Endothelial cell of umbilical vein (primary cell): ENCODE results near the gene LACTB. TPM values are rescaled to one million over a fixed set of nuclear protein-coding genes. Genes with fewer than 3 reads are reported as not detected.

Experiments used
- BruUV-seq: library from RNA; stranded (reverse); fragments of 400-500 nt; replicated peaks from 2 replicates; lab custom pipeline; 2021; lab: Mats Ljungman, UMichigan
- CTCF ChIA-PET: fragments of 300-600, 350-600 bp; sonication (Branson Sonifier 250); formaldehyde crosslinking; loops from one replicate; lab custom pipeline; 2021; ENCODE audit warnings: antibody characterized with exemption, inconsistent platforms; lab: Charles Lee
- POLR2A ChIA-PET: fragments of 300-600, 350-600 bp; sonication (Branson Sonifier 250); formaldehyde crosslinking; loops from one replicate; lab custom pipeline; 2021; ENCODE audit warnings: antibody characterized with exemption, inconsistent platforms; lab: Charles Lee
- DNase-seq: peaks from one replicate; pipeline ENCODE4 v3.0.0-alpha.2; 2011; ENCODE audit warnings: low read depth, low spot score
- FAIRE-seq: peaks from 2 replicates; lab custom pipeline; 2011; peaks lifted over from hg19 to GRCh38; lab: Jason Lieb, UNC
- H2AFZ ChIP-seq: 2 replicates; pipeline ENCODE4 v1.6.0; 2012; ENCODE audit warnings: low read depth, low read length, control low read depth, inconsistent platforms
- H3K27ac ChIP-seq: 2 replicates; pipeline ENCODE4 v1.5.1; 2011; ENCODE audit warnings: low read depth, mild to moderate bottlenecking, control low read depth, low read length, moderate library complexity; ENCODE audit not compliant: insufficient read depth
- H3K27me3 ChIP-seq, 2 experiments: 2 replicates each; pipeline versions ENCODE4 v1.6.0 to v1.6.1; 2011; ENCODE audit warnings: low read length in 2 of 2, mixed read lengths in 1 of 2; ENCODE audit not compliant: control insufficient read depth in 2 of 2, insufficient read depth in 2 of 2
- H3K36me3 ChIP-seq, 2 experiments: 2 replicates in 1 of 2; 3 replicates in 1 of 2; pipeline ENCODE4 v1.5.1; 2011; ENCODE audit warnings: low read length in 2 of 2, mild to moderate bottlenecking in 1 of 2, moderate library complexity in 1 of 2; ENCODE audit not compliant: control insufficient read depth in 2 of 2, insufficient read depth in 2 of 2; ENCODE audit errors: extremely low read depth in 1 of 2
- H3K4me1 ChIP-seq: 3 replicates; pipeline ENCODE4 v1.5.1; 2011; ENCODE audit warnings: mild to moderate bottlenecking, low read length; ENCODE audit not compliant: control insufficient read depth, insufficient read depth; ENCODE audit errors: extremely low read depth
- H3K4me2 ChIP-seq: 2 replicates; pipeline ENCODE4 v1.6.1; 2011; ENCODE audit warnings: low read length, control low read depth, mixed read lengths; ENCODE audit not compliant: insufficient read depth
- H3K4me3 ChIP-seq, 3 experiments: fragments of 200-600 bp in 1 of 3; sonication (generic), shearing (Covaris generic) in 1 of 3; replicated peaks in 1 of 3; 2 replicates each; pipeline ENCODE4 v1.5.1; 2011 to 2016; ENCODE audit warnings: control low read depth in 3 of 3, low read length in 3 of 3, mild to moderate bottlenecking in 2 of 3, inconsistent platforms in 1 of 3, low read depth in 1 of 3, moderate library complexity in 1 of 3; ENCODE audit not compliant: insufficient read depth in 1 of 3
- H3K79me2 ChIP-seq: 2 replicates; pipeline ENCODE4 v1.6.0; 2012; ENCODE audit warnings: low read length, inconsistent platforms; ENCODE audit not compliant: control insufficient read depth, insufficient read depth
- H3K9ac ChIP-seq: replicated peaks from 2 replicates; pipeline ENCODE3; 2011; ENCODE audit warnings: low read length, control low read depth; ENCODE audit not compliant: insufficient read depth; ENCODE audit errors: extremely low read depth
- H3K9me1 ChIP-seq: replicated peaks from 3 replicates; pipeline ENCODE4 v1.6.0; 2011; ENCODE audit warnings: mild to moderate bottlenecking, low read length; ENCODE audit not compliant: control insufficient read depth, insufficient read depth; ENCODE audit errors: extremely low read depth
- H3K9me3 ChIP-seq: replicated peaks from 2 replicates; pipeline ENCODE4 v1.5.1; 2012; ENCODE audit warnings: low read length, inconsistent platforms; ENCODE audit not compliant: control insufficient read depth, insufficient read depth
- H4K20me1 ChIP-seq: replicated peaks from 2 replicates; pipeline ENCODE3; 2011; ENCODE audit warnings: mild to moderate bottlenecking, low read length; ENCODE audit not compliant: control insufficient read depth, insufficient read depth; ENCODE audit errors: extremely low read depth
- EZH2 ChIP-seq: IDR thresholded peaks from 2 replicates; pipeline ENCODE4 v1.6.1; 2012; ENCODE audit warnings: borderline replicate concordance, low read depth, mild to moderate bottlenecking, moderate library complexity, low read length, inconsistent platforms; ENCODE audit not compliant: severe bottlenecking
- FOS ChIP-seq: IDR thresholded peaks from 2 replicates; pipeline ENCODE4 v1.6.1; 2011; ENCODE audit warnings: mild to moderate bottlenecking, low read length, moderate library complexity, borderline replicate concordance; ENCODE audit not compliant: insufficient read depth
- GATA2 ChIP-seq: IDR thresholded peaks from 2 replicates; pipeline ENCODE4 v1.7.0; 2011; ENCODE audit warnings: low read depth, mild to moderate bottlenecking, moderate library complexity, mixed read lengths, low read length; ENCODE audit not compliant: insufficient read length, insufficient read depth
- JUN ChIP-seq: IDR thresholded peaks from 2 replicates; pipeline ENCODE4 v1.6.1; 2011; ENCODE audit warnings: borderline replicate concordance, low read depth; ENCODE audit not compliant: insufficient read length, insufficient read depth
- MYC ChIP-seq: IDR thresholded peaks from one replicate; pipeline ENCODE4 v1.6.1; 2011; ENCODE audit warnings: mild to moderate bottlenecking, low read depth, low read length
- POLR2A ChIP-seq: IDR thresholded peaks from 2 replicates; pipeline ENCODE4 v1.6.1; 2012; ENCODE audit warnings: low read depth, mild to moderate bottlenecking, control low read depth, low read length
- POLR2AphosphoS5 ChIP-seq: IDR thresholded peaks from 2 replicates; pipeline ENCODE4 v1.6.1; 2012; ENCODE audit warnings: low read depth, mild to moderate bottlenecking, control low read depth, low read length, moderate library complexity; ENCODE audit not compliant: insufficient read depth
- dilution Hi-C: fragments of 300-500 bp; cut with MboI; formaldehyde crosslinking; loops from one replicate; pipeline ENCODE4 v1.15.0; 2019; ENCODE audit warnings: low sequenced_read_pairs; ENCODE audit not compliant: extremely low pct_ligation_motif_present
- intact Hi-C: fragments of 100-400 bp; cut with micrococcal nuclease; formaldehyde crosslinking; loops from one replicate; pipeline ENCODE4 v1.10.0; 2022
- polyA plus RNA-seq, 4 experiments: library from polyadenylated mRNA; depleted of rRNA in 3 of 4; stranded (reverse) in 3 of 4; unstranded in 1 of 4; fragments of >200 nt; gene quantifications; 2 replicates each; pipeline versions ENCODE4 v1.2.1 to v1.2.3, GENCODE V29; 2011 to 2012; ENCODE audit warnings: missing spikeins in 1 of 4
- total RNA-seq: library from RNA; stranded (reverse); gene quantifications from 2 replicates; pipeline ENCODE4 v1.2.3, GENCODE V29; 2021
- TF ChIP-seq, protein P1 (sequence below), 2 donors: IDR thresholded peaks; 1 replicate in 1 of 2; 2 replicates in 1 of 2; pipeline ENCODE4 v1.5.1; 2011; ENCODE audit warnings: low read length in 2 of 2, mild to moderate bottlenecking in 2 of 2, moderate library complexity in 2 of 2, control low read depth in 1 of 2, inconsistent platforms in 1 of 2, low read depth in 1 of 2; ENCODE audit not compliant: insufficient read depth in 1 of 2; ENCODE audit errors: extremely low read depth in 1 of 2
- TF ChIP-seq, protein P2 (sequence below): IDR thresholded peaks from 2 replicates; pipeline ENCODE4 v1.6.1; 2011; ENCODE audit not compliant: insufficient read depth, insufficient read length

LACTB gene
- total and polyA plus RNA-seq, 2 donors (not counting 3 experiments of a cell fraction or from before 2014, with no cell fraction given), result 14.0 to 26.1 TPM

DNA sequence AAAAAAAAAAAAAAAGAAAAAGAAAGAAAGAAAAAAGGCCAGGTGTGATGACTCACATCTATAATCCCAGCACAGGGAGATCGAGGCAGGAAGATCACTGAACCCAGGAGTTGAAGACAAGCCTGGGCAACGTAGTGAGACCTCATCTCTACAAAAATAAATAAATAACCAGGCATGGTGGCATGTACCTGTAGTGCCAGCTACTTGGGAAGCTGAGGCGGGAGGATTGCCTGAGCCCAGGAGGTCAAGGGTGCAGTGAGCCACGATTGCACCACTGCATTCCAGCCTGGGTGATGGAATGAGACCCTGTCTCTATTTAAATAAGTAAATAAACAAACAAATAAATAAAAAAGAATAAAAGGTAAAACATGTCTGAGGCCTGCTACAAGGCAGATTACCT, 39.3 kb upstream of the LACTB start:
- FAIRE-seq, result no peak
- ChIA-PET POLR2A (no interaction called here), CTCF (no interaction called here)
- no peaks in the 10 kb centered on the region for H3K27me3 ChIP-seq
- H3K27ac ChIP-seq, result no peak overlapping the region
- H3K4me1 ChIP-seq, result no peaks in the 10 kb centered on the region
- intact Hi-C loops, result no loop called here
- dilution Hi-C loops, result no loop called here
- H3K79me2 ChIP-seq, result no peaks in the 10 kb centered on the region
- no peaks in the 10 kb centered on the region for H3K36me3 ChIP-seq
- H3K4me3 ChIP-seq, result no peak overlapping the region
- no TSS peak for BruUV-seq
- H3K4me2 ChIP-seq, result no peak overlapping the region
- DNase-seq, result no peak
- H3K9me3 ChIP-seq, result no peaks in the 10 kb centered on the region
- no peak overlapping the region for H2AFZ ChIP-seq
- TF ChIP-seq FOS, result no peak
- TF ChIP-seq MYC, result no peak
- no peak for TF ChIP-seq POLR2AphosphoS5
- TF ChIP-seq GATA2, result no peak
- TF ChIP-seq, protein P1, sequence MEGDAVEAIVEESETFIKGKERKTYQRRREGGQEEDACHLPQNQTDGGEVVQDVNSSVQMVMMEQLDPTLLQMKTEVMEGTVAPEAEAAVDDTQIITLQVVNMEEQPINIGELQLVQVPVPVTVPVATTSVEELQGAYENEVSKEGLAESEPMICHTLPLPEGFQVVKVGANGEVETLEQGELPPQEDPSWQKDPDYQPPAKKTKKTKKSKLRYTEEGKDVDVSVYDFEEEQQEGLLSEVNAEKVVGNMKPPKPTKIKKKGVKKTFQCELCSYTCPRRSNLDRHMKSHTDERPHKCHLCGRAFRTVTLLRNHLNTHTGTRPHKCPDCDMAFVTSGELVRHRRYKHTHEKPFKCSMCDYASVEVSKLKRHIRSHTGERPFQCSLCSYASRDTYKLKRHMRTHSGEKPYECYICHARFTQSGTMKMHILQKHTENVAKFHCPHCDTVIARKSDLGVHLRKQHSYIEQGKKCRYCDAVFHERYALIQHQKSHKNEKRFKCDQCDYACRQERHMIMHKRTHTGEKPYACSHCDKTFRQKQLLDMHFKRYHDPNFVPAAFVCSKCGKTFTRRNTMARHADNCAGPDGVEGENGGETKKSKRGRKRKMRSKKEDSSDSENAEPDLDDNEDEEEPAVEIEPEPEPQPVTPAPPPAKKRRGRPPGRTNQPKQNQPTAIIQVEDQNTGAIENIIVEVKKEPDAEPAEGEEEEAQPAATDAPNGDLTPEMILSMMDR (IDR thresholded peaks at IDR 0.05; ENCODE audit: extremely low read depth in 1 of 2, insufficient read depth in 1 of 2, low read depth in 1 of 2, low read length in 2 of 2), result no peak
- no peak for TF ChIP-seq POLR2A
- TF ChIP-seq EZH2, result no peak
- TF ChIP-seq, protein P2, sequence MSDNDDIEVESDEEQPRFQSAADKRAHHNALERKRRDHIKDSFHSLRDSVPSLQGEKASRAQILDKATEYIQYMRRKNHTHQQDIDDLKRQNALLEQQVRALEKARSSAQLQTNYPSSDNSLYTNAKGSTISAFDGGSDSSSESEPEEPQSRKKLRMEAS, result no peak
- TF ChIP-seq JUN, result no peak
- H4K20me1 ChIP-seq, result no peaks in the 10 kb centered on the region
- no peak overlapping the region for H3K9ac ChIP-seq
- H3K9me1 ChIP-seq, result no peaks in the 10 kb centered on the region
